Erythroblast (primary cell): ENCODE data around the gene RCC2.

ENCODE experiments used
- GATA1 ChIP-seq: IDR thresholded peaks from 2 replicates; pipeline ENCODE4 v1.6.1; 2011; ENCODE audit warnings: low read depth, mild to moderate bottlenecking, control low read depth, low read length, moderate library complexity
- POLR2A ChIP-seq: IDR thresholded peaks from 2 replicates; pipeline ENCODE4 v1.6.1; 2011; ENCODE audit warnings: mild to moderate bottlenecking, low read length

DNA sequence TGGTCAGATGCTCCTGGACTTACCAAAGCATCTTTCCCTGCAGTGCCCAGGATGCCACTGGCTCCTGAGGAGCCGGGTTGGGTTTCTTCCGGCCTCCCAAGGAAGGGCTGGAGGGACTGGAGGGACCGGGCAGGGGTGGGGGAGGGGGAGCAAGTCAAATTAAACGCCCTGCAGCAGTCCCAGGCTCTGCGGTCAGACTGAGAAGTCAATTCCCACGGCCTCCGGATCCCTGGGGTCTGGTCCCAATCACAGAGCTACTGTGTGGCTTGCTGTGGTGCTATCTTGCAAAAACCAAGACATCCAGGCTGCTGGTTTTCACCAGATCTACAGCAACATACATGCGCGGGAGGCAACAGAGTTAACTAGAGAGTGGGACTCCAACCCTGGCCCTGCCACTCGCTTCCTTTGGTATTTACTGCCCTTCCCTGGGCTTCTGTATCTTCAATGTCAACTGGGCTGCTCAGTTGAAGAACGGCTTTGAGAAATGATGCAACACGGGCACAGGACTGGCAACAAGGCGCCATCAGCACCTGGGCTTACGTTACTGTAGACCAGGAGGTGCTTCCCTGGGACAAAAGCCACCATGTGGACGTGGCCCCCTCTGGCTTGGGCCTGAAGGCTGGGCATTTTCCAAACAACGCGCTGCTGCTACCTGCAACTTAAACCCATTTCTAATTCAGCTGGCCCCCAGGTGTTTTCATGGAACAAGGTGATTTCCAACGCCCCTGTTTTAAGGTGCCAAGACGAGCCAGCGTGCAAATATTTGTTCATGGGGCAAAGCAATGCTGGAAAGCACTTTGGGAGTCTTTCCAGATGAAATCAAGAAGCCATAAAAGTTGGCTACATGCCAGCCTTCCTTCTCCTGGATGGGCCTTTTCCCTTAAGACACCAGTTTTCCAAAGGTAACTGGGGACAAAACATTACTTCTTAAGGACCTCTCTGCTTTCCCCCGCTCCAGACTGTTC, 11.5 kb downstream of the RCC2 start:
- TF ChIP-seq POLR2A (no peak), GATA1 (no peak)
